DLD1 (cell line): Measurements from ENCODE around the gene DDAH2.
"Not testable (repeated sequence)": the region's sequence is repeated elsewhere in the genome, so short reads cannot be mapped to it uniquely, and the experiment has no call there.

Experiments
- in situ Hi-C: cut with HindIII; loops from 2 replicates; pipeline ENCODE4 v1.10.0; 2017; ENCODE audit warnings: low sequenced_read_pairs

Gene DDAH2

GRCh38 chr6:31715022-31715958 is 13.8 kb downstream of the DDAH2 start, which contains the start of gene LY6G6D:
Gene LY6G6D, plus strand, starts transcription at chr6:31715348. Its CDS starts 8 bp downstream, at chr6:31715356.
- in situ Hi-C loops: no loop called here

GRCh38 chr6:31713991-31714684 is 15.0 kb downstream of the DDAH2 start:
- in situ Hi-C loops: no loop called here

- in situ Hi-C loops: no loop called here
Measured at GRCh38 chr6:31713465-31713864, 15.6 kb downstream of the DDAH2 start.

GRCh38 chr6:31712296-31712695 is 16.8 kb downstream of the DDAH2 start:
- in situ Hi-C loops: no loop called here

- in situ Hi-C loops: no loop called here
Measured at GRCh38 chr6:31711233-31711632, 17.9 kb downstream of the DDAH2 start.

- in situ Hi-C loops: no loop called here
Measured at GRCh38 chr6:31710523-31711219, 18.4 kb downstream of the DDAH2 start.

- in situ Hi-C loops: not testable (repeated sequence)
Measured at GRCh38 chr6:31709157-31709556, 19.9 kb downstream of the DDAH2 start.

GRCh38 chr6:31708224-31708623 is 20.9 kb downstream of the DDAH2 start:
- in situ Hi-C loops: no loop called here

GRCh38 chr6:31707701-31708100 is 21.4 kb downstream of the DDAH2 start:
- in situ Hi-C loops: no loop called here

GRCh38 chr6:31706599-31706998 is 22.5 kb downstream of the DDAH2 start, which contains the start of gene LY6G6F:
Gene LY6G6F, plus strand, starts transcription at chr6:31706866. Its CDS starts 41 bp downstream, at chr6:31706907.
- in situ Hi-C loops: no loop called here

GRCh38 chr6:31705931-31706330 is 23.2 kb downstream of the DDAH2 start:
- in situ Hi-C loops: no loop called here

GRCh38 chr6:31702819-31703716 is 26.0 kb downstream of the DDAH2 start, which contains the start of gene ABHD16A:
Gene ABHD16A, minus strand, starts transcription at chr6:31703324. Its CDS starts 43 bp downstream, at chr6:31703281.
- in situ Hi-C loops: no loop called here

GRCh38 chr6:31702405-31702818 is 26.7 kb downstream of the DDAH2 start:
- in situ Hi-C loops: no loop called here

GRCh38 chr6:31701666-31702404 is 27.3 kb downstream of the DDAH2 start:
- in situ Hi-C loops: no loop called here

- in situ Hi-C loops: no loop called here
Measured at GRCh38 chr6:31700740-31701401, 28.2 kb downstream of the DDAH2 start.

- in situ Hi-C loops: no loop called here
Measured at GRCh38 chr6:31697555-31697954, 31.5 kb downstream of the DDAH2 start.

GRCh38 chr6:31693535-31693934 is 35.6 kb downstream of the DDAH2 start:
- in situ Hi-C loops: loop anchor here (5.0 kb wide), 1 partner anchor 39 kb away; no protein-coding TSS in a partner anchor

- in situ Hi-C loops: loop anchor here (5.0 kb wide), 1 partner anchor 39 kb away; no protein-coding TSS in a partner anchor
Measured at GRCh38 chr6:31692886-31693285, 36.2 kb downstream of the DDAH2 start.

- in situ Hi-C loops: loop anchor here (5.0 kb wide), 1 partner anchor 40 kb away; no protein-coding TSS in a partner anchor
Measured at GRCh38 chr6:31692353-31692752, 36.7 kb downstream of the DDAH2 start.
